Measurements from ENCODE around the gene CHN2. TPM values are rescaled to one million over a fixed set of nuclear protein-coding genes. Genes with fewer than 3 reads are reported as not detected.

The CHN2 gene
- total RNA-seq, 2 experiments from 2014 or later, result 2.1 to 3.5 TPM

DNA sequence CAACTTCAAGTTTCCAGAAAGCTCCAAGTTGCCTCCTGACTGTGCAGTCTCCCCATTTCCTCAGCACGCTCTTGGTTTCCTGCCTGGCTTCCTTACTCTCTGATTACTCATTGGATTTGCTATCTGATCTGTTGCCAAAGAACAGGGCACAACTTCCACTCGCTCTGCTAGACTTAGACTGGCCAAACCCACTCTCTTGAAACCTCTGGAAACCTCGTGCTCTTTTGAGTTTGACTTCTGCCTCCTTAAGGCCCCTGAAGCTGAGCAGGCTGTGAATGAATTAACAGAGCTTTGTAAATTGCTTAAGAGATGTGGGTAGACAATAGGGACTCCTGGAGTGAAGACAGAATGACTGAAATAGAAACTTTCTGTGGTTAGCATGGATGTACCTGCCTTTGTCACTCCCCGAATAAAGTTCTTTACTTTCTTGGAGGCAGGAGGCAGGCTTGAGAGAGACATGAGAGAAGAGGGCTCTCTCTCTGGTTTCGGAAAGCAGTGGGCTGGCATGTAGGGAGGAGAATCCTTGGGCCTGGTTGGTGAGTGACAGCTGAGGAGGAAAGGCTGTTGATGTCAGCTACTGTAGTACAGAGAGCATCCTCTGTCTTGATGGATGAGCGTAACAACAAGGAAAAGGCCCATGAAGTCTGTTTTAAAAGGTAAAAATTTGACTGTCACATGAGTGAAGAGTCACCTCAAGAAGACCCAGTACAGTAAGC, 70.8 kb downstream of the CHN2 start:
- POLR2A ChIA-PET, result no interaction called here
- Mint-ChIP-seq H3K9me3 (no peaks in the 10 kb centered on the region), H3K4me1 (ENCODE audit: low read depth) (no peaks in the 10 kb centered on the region), H3K36me3 (ENCODE audit: low read depth) (no peaks in the 10 kb centered on the region), H3K4me3 (no peak overlapping the region), H3K27ac (no peak overlapping the region), H3K27me3 (no peaks in the 10 kb centered on the region)
- no peaks in the 10 kb centered on the region for H3K27me3 ChIP-seq (ENCODE audit: control insufficient read depth in 1 of 2, insufficient read depth in 2 of 2, low read length in 2 of 2)
- no peak for DNase-seq
- no peaks in the 10 kb centered on the region for H3K36me3 ChIP-seq (ENCODE audit: insufficient read depth, low read length)
- intact Hi-C loops (cut with DNase I, micrococcal nuclease), result no loop called here
- no peaks in the 10 kb centered on the region for H3K4me1 ChIP-seq (ENCODE audit: insufficient read depth, low read length)
- ATAC-seq (ENCODE audit: poor library complexity), result no peak
- H3K9me3 ChIP-seq (ENCODE audit: control insufficient read depth in 1 of 2, insufficient read depth in 1 of 2, low read length in 2 of 2), result peaks cover 0 to 14% of the 10 kb centered on the region in 2 experiments
- CTCF ChIA-PET, result no interaction called here
- TF ChIP-seq, protein P1, sequence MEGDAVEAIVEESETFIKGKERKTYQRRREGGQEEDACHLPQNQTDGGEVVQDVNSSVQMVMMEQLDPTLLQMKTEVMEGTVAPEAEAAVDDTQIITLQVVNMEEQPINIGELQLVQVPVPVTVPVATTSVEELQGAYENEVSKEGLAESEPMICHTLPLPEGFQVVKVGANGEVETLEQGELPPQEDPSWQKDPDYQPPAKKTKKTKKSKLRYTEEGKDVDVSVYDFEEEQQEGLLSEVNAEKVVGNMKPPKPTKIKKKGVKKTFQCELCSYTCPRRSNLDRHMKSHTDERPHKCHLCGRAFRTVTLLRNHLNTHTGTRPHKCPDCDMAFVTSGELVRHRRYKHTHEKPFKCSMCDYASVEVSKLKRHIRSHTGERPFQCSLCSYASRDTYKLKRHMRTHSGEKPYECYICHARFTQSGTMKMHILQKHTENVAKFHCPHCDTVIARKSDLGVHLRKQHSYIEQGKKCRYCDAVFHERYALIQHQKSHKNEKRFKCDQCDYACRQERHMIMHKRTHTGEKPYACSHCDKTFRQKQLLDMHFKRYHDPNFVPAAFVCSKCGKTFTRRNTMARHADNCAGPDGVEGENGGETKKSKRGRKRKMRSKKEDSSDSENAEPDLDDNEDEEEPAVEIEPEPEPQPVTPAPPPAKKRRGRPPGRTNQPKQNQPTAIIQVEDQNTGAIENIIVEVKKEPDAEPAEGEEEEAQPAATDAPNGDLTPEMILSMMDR (IDR thresholded peaks at IDR 0.05), result no peak
- H3K4me3 ChIP-seq (ENCODE audit: low read length), result no peak overlapping the region
- H3K27ac ChIP-seq (ENCODE audit: low read depth in 1 of 2, low read length in 2 of 2), result no peak overlapping the region

DNA sequence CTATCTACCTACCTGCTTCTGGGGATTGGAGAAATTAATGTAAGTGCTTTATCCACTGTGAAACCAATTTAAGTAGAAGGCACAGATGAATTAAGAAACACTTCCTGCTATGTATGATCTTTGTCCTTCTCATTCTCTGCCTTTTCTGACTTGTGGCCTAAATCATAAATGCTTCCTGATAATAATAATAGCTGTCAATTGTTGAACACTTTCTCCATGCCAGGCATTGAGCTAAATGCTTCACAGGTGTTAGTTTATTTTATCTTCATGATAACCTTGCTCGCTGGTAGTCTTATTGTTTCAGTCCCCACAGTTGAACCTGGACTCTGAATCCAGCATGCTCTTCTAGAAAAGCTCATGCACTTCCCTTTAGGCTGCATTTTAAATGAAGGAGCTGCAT, 75.4 kb downstream of the CHN2 start:
- no peaks in the 10 kb centered on the region for H3K27me3 Mint-ChIP-seq
- POLR2A ChIA-PET, result no interaction called here
- H3K4me3 Mint-ChIP-seq, result no peak overlapping the region
- peaks cover 11% of the 10 kb centered on the region for H3K4me1 Mint-ChIP-seq (ENCODE audit: low read depth)
- intact Hi-C loops (cut with DNase I, micrococcal nuclease), result loop anchor here in 1 of 2 experiments (5.0 kb wide), 1 partner anchor 1582 kb away; no protein-coding TSS in a partner anchor
- H3K36me3 Mint-ChIP-seq (ENCODE audit: low read depth), result no peaks in the 10 kb centered on the region
- Histone ChIP-seq H3K27ac (ENCODE audit: low read depth in 1 of 2, low read length in 2 of 2) (no peak overlapping the region), H3K27me3 (ENCODE audit: control insufficient read depth in 1 of 2, insufficient read depth in 2 of 2, low read length in 2 of 2) (no peaks in the 10 kb centered on the region), H3K4me3 (ENCODE audit: low read length) (no peak overlapping the region), H3K36me3 (ENCODE audit: insufficient read depth, low read length) (no peaks in the 10 kb centered on the region), H3K4me1 (ENCODE audit: insufficient read depth, low read length) (peaks cover 4% of the 10 kb centered on the region), H3K9me3 (ENCODE audit: control insufficient read depth in 1 of 2, insufficient read depth in 1 of 2, low read length in 2 of 2) (peaks cover 0 to 4% of the 10 kb centered on the region in 2 experiments)
- H3K9me3 Mint-ChIP-seq, result no peaks in the 10 kb centered on the region
- no peak for DNase-seq
- TF ChIP-seq, protein P1 (IDR thresholded peaks at IDR 0.05), result no peak
- no peak overlapping the region for H3K27ac Mint-ChIP-seq
- CTCF ChIA-PET, result no interaction called here
- no peak for ATAC-seq (ENCODE audit: poor library complexity)

DNA sequence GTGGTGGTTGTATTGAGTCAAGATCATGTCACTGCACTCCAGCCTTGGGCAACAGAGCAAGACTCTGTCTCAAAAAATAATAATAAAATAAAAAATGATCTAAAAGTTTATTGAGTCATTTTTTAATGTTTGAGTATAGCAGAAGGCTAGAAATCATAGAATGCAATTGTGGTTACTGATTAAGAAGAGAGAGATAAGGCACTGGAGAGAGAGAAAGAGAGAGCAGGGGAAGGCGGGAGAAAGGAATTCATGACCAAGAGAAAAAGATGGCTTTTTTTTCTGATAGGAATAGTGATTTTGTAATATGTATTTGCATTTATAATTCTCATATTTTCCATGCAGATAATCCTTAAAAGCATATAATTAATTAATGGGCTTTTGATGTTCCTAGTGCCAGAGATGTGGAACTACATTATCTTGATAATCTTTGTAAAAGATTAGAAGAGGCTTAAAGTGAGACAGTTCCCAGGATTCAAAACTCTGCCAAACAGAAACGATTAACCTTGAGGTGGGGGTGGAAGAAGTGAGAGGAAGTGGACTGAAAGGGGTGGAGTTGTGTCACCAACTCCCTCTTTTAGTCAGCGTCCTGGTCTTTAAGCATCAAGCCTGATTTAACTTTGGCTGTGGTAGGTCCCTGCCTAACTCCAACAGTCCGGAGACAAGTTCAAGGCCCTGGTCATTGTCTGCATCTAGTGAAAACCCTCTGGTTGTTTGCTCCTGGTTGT, 76.2 kb downstream of the CHN2 start:
- ATAC-seq (ENCODE audit: poor library complexity) (no peak), DNase-seq (peak in 2 of 14 experiments; percentile 14 to 21)
- H3K36me3 Mint-ChIP-seq (ENCODE audit: low read depth), result no peaks in the 10 kb centered on the region
- H3K27me3 Mint-ChIP-seq, result no peaks in the 10 kb centered on the region
- Histone ChIP-seq H3K4me3 (ENCODE audit: low read length) (no peak overlapping the region), H3K4me1 (ENCODE audit: insufficient read depth, low read length) (peaks cover 4% of the 10 kb centered on the region), H3K36me3 (ENCODE audit: insufficient read depth, low read length) (no peaks in the 10 kb centered on the region), H3K27ac (ENCODE audit: low read depth in 1 of 2, low read length in 2 of 2) (no peak overlapping the region), H3K9me3 (ENCODE audit: control insufficient read depth in 1 of 2, insufficient read depth in 1 of 2, low read length in 2 of 2) (peaks cover 0 to 4% of the 10 kb centered on the region in 2 experiments), H3K27me3 (ENCODE audit: control insufficient read depth in 1 of 2, insufficient read depth in 2 of 2, low read length in 2 of 2) (no peaks in the 10 kb centered on the region)
- POLR2A ChIA-PET, result no interaction called here
- TF ChIP-seq, protein P1 (IDR thresholded peaks at IDR 0.05), result no peak
- no peaks in the 10 kb centered on the region for H3K9me3 Mint-ChIP-seq
- H3K27ac Mint-ChIP-seq, result no peak overlapping the region
- H3K4me1 Mint-ChIP-seq (ENCODE audit: low read depth), result peaks cover 11% of the 10 kb centered on the region
- intact Hi-C loops (cut with DNase I, micrococcal nuclease), result loop anchor here in 1 of 2 experiments (5.0 kb wide), 1 partner anchor 1582 kb away; no protein-coding TSS in a partner anchor
- H3K4me3 Mint-ChIP-seq, result no peak overlapping the region
- CTCF ChIA-PET, result no interaction called here

Data from CD4-positive, alpha-beta T cell (primary cell).